ENCODE measurements around the gene OXSR1.

DNA sequence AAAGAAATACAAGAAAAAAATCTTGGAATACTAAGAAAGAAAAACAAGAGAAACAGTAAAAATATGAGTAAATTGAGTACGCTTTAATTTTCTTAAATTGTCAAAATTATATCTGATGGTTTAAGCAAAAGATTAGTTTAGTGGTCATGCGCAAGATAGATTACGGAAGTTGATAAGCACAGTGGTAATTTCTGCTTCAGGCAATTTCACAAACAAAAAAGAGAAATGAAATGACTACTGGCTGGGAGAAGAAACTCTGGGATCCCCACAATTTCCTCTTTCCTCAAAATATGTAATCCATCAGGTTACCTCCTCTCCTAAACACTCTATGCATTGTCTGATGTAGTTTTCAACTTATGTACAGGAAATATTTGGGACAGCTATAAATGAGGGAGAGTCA lies 17.9 kb upstream of the OXSR1 start:
- TF ChIP-seq, protein P1, sequence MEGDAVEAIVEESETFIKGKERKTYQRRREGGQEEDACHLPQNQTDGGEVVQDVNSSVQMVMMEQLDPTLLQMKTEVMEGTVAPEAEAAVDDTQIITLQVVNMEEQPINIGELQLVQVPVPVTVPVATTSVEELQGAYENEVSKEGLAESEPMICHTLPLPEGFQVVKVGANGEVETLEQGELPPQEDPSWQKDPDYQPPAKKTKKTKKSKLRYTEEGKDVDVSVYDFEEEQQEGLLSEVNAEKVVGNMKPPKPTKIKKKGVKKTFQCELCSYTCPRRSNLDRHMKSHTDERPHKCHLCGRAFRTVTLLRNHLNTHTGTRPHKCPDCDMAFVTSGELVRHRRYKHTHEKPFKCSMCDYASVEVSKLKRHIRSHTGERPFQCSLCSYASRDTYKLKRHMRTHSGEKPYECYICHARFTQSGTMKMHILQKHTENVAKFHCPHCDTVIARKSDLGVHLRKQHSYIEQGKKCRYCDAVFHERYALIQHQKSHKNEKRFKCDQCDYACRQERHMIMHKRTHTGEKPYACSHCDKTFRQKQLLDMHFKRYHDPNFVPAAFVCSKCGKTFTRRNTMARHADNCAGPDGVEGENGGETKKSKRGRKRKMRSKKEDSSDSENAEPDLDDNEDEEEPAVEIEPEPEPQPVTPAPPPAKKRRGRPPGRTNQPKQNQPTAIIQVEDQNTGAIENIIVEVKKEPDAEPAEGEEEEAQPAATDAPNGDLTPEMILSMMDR (IDR thresholded peaks at IDR 0.05), result no peak
- TF ChIP-seq POLR2A (IDR thresholded peaks at IDR 0.05) (no peak), EP300 (IDR thresholded peaks at IDR 0.05) (no peak)

Measured in ovary (tissue), 3 donors.